ENCODE data around the gene NRG3.
"Not testable (repeated sequence)": the region's sequence is repeated elsewhere in the genome, so short reads cannot be mapped to it uniquely, and the experiment has no call there.

The NRG3 gene

DNA sequence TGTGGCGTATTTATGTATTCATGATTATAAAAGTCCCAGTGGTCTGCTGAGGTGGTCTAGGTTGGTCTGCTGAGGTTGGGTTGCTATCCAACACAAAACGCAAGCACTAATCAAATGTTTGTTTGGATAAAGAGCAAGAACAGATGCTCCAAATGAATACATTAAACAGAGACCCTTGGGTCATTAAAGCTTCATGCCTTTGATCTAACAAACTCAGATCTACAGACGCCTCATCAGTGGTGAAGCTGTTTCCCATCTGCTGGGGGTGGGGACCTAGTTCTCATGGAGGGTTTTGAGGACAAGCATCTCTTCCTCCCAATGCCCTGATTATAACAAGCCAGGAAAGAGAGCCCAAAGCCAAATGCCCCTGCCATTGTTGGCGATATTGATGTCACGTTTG, 786.7 kb downstream of the NRG3 start:
- Histone ChIP-seq H3K4me2 (ENCODE audit: low read length) (no peak overlapping the region), H3K4me1 (no peaks in the 10 kb centered on the region), H3K36me3 (ENCODE audit: control insufficient read depth, insufficient read depth, low read length) (no peaks in the 10 kb centered on the region), H3K9me3 (ENCODE audit: control insufficient read depth, low read length) (no peaks in the 10 kb centered on the region), H3K27me3 (ENCODE audit: control insufficient read depth, insufficient read depth, low read length) (no peaks in the 10 kb centered on the region), H3K27ac (no peak overlapping the region), H3K9ac (no peak overlapping the region), H3K4me3 (ENCODE audit: low read depth, low read length) (no peak overlapping the region), H3K79me2 (no peaks in the 10 kb centered on the region), H2AFZ (no peak overlapping the region)
- TF ChIP-seq, protein P1, sequence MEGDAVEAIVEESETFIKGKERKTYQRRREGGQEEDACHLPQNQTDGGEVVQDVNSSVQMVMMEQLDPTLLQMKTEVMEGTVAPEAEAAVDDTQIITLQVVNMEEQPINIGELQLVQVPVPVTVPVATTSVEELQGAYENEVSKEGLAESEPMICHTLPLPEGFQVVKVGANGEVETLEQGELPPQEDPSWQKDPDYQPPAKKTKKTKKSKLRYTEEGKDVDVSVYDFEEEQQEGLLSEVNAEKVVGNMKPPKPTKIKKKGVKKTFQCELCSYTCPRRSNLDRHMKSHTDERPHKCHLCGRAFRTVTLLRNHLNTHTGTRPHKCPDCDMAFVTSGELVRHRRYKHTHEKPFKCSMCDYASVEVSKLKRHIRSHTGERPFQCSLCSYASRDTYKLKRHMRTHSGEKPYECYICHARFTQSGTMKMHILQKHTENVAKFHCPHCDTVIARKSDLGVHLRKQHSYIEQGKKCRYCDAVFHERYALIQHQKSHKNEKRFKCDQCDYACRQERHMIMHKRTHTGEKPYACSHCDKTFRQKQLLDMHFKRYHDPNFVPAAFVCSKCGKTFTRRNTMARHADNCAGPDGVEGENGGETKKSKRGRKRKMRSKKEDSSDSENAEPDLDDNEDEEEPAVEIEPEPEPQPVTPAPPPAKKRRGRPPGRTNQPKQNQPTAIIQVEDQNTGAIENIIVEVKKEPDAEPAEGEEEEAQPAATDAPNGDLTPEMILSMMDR (IDR thresholded peaks at IDR 0.05), result no peak

DNA sequence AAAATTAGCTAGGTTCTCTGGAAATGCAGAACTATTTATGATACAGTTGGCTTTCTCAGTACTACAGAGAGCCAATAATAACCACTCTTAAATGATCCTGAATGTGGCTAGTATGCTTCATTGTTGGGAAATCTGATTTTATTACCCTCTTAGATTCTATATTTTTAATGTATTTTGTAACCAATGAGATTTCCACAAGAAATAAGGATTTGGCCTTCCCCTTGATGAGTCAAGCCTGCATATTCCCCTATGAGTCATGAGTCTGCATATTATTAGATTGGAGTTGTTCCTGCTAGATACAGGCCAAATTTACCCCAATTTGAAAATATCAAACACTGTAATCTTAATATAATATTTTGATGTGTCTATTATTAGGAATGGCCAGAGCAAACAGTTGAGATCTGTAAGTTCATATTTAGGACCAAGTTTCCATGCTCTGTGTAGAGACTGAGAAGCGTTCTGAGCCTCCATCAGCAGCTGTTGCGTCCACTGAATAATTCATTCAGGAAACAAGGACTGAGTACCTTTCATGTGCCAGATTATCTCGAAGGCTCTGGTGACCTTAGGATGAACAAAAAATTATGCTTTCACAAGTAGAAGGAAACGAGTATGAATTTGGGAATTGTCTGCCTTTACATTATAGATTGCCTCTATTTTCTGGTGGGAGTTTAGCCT, 793.4 kb downstream of the NRG3 start:
- Histone ChIP-seq H3K4me2 (ENCODE audit: low read length) (no peak overlapping the region), H3K4me1 (no peaks in the 10 kb centered on the region), H3K4me3 (ENCODE audit: low read depth, low read length) (no peak overlapping the region), H3K9ac (no peak overlapping the region), H2AFZ (no peak overlapping the region), H3K27ac (no peak overlapping the region), H3K36me3 (ENCODE audit: control insufficient read depth, insufficient read depth, low read length) (no peaks in the 10 kb centered on the region), H3K9me3 (ENCODE audit: control insufficient read depth, low read length) (no peaks in the 10 kb centered on the region), H3K27me3 (ENCODE audit: control insufficient read depth, insufficient read depth, low read length) (no peaks in the 10 kb centered on the region), H3K79me2 (no peaks in the 10 kb centered on the region)
- TF ChIP-seq, protein P1 (IDR thresholded peaks at IDR 0.05), result no peak

DNA sequence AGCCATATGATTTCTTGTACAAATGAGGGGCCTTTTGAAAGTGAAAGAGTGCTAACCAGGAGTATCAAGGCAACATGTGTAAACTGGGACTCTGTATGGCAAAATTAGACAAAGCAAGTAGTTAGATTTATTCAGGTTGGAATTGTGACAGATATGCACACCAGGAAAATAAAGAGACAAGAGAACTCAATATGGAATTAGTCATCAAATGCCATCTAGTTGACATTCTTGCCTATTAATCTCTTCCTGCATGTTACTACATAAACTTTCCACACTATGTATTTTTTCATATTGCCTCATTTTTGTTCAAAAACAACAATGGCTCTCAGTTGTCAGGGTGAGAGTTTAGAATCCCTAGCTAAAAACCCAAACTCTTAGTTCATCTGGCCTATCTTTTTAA, 799.0 kb downstream of the NRG3 start:
- no peak overlapping the region for H3K4me3 ChIP-seq (ENCODE audit: low read depth, low read length)
- TF ChIP-seq, protein P1 (IDR thresholded peaks at IDR 0.05), result no peak
- no peak overlapping the region for H2AFZ ChIP-seq
- H3K9ac ChIP-seq, result no peak overlapping the region
- H3K27me3 ChIP-seq (ENCODE audit: control insufficient read depth, insufficient read depth, low read length), result no peaks in the 10 kb centered on the region
- no peaks in the 10 kb centered on the region for H3K36me3 ChIP-seq (ENCODE audit: control insufficient read depth, insufficient read depth, low read length)
- H3K27ac ChIP-seq, result no peak overlapping the region
- no peaks in the 10 kb centered on the region for H3K4me1 ChIP-seq
- H3K79me2 ChIP-seq, result no peaks in the 10 kb centered on the region
- H3K4me2 ChIP-seq (ENCODE audit: low read length), result no peak overlapping the region
- no peaks in the 10 kb centered on the region for H3K9me3 ChIP-seq (ENCODE audit: control insufficient read depth, low read length)

DNA sequence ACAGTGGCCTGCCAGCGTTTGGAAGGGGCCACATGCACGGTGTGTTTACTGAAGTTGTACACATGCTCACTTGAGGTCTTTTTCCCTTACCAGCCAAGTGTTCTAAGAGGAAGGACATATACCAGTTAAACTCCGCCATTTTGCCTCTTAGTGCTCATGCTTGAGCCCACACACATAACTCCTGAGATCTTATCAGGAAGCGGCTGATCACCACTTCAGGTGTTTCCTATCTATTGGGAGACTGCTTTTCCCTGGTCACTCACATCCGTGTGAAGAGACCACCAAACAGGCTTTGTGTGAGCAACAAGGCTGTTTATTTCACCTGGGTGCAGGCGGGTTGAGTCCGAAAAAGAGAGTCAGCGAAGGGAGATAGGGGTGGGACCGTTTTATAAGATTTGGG, 802.9 kb downstream of the NRG3 start:
- not testable (repeated sequence) for H3K79me2 ChIP-seq; H3K27ac ChIP-seq; H3K4me3 ChIP-seq (ENCODE audit: low read depth, low read length); H3K9ac ChIP-seq; H3K36me3 ChIP-seq (ENCODE audit: control insufficient read depth, insufficient read depth, low read length); H3K4me1 ChIP-seq; H3K27me3 ChIP-seq (ENCODE audit: control insufficient read depth, insufficient read depth, low read length); H3K4me2 ChIP-seq (ENCODE audit: low read length); H2AFZ ChIP-seq; H3K9me3 ChIP-seq (ENCODE audit: control insufficient read depth, low read length)

DNA sequence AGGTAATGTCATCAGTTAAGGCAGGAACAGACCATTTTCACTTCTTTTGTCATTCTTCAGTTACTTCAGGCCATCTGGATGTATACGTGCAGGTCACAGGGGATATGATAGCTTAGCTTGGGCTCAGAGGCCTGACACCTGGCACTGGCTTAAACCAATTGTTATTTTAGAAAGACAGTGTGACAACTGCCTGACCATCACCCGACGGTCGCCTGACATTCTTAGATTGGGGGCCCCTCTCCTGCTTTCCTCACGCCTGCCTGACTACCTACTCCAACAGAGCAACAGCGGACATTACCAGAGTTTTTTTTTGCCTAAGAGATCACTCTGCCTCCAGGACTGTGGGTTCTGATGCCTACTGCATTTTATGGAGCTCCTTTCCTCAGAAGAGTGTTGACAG, 803.5 kb downstream of the NRG3 start:
- H3K27me3 ChIP-seq (ENCODE audit: control insufficient read depth, insufficient read depth, low read length); H3K9ac ChIP-seq; H3K9me3 ChIP-seq (ENCODE audit: control insufficient read depth, low read length); H2AFZ ChIP-seq; H3K27ac ChIP-seq; H3K4me3 ChIP-seq (ENCODE audit: low read depth, low read length); H3K4me1 ChIP-seq; H3K79me2 ChIP-seq; H3K36me3 ChIP-seq (ENCODE audit: control insufficient read depth, insufficient read depth, low read length); H3K4me2 ChIP-seq (ENCODE audit: low read length): not testable (repeated sequence)

DNA sequence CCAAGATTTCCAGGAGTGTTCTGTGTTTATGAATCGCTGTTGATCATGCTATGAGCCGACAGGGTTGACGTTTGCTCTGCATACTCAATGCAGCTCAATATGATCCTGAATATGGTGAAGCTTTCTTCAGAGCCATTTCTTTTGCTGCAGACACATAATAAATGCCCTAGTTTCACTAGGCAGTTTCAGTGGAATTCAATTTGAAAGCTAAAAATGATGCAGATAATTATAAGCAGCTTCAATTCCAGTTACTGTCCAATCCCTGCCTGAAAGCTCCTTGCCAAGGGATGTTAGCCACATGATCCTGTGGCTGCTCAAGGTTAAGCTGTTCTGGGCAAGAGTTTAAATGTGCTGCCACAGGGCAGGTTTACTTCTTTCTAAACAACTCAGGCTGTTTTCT, 805.6 kb downstream of the NRG3 start:
- TF ChIP-seq, protein P1 (IDR thresholded peaks at IDR 0.05), result no peak
- no peaks in the 10 kb centered on the region for H3K9me3 ChIP-seq (ENCODE audit: control insufficient read depth, low read length)
- no peak overlapping the region for H3K9ac ChIP-seq
- H3K4me2 ChIP-seq (ENCODE audit: low read length), result no peak overlapping the region
- no peak overlapping the region for H3K27ac ChIP-seq
- no peaks in the 10 kb centered on the region for H3K36me3 ChIP-seq (ENCODE audit: control insufficient read depth, insufficient read depth, low read length)
- H3K79me2 ChIP-seq, result no peaks in the 10 kb centered on the region
- no peak overlapping the region for H2AFZ ChIP-seq
- no peaks in the 10 kb centered on the region for H3K27me3 ChIP-seq (ENCODE audit: control insufficient read depth, insufficient read depth, low read length)
- no peak overlapping the region for H3K4me3 ChIP-seq (ENCODE audit: low read depth, low read length)
- no peaks in the 10 kb centered on the region for H3K4me1 ChIP-seq

Data from parathyroid adenoma (tissue), 2 donors.